Natural killer cell treated with Interleukin-12 subunit alpha and Interleukin-12 subunit beta and Interleukin-15 and Interleukin-18, amount 100 ng/mL, for 72 hours (primary cell): Measurements from ENCODE around the gene COTL1. TPM values are rescaled to one million over a fixed set of nuclear protein-coding genes. Genes with fewer than 3 reads are reported as not detected.

Experiments used
- ATAC-seq, 2 donors: fragments of 150-1000 bp; cut with Tn5 transposase in 1 of 2; sonication (Bioruptor Pico), chemical (Tn5 transposase) in 1 of 2; 2 replicates each; pipeline ENCODE4 v1.10.0; 2021
- DNase-seq: peaks from one replicate; pipeline ENCODE4 v3.0.0; 2022; ENCODE audit warnings: low spot score
- H3K27ac Mint-ChIP-seq, 2 donors: 1 replicate in 1 of 2; 2 replicates in 1 of 2; pipeline ENCODE4 v1.8.0; 2022; ENCODE audit warnings: mixed read lengths in 2 of 2, mild to moderate bottlenecking in 1 of 2, moderate library complexity in 1 of 2
- H3K27me3 Mint-ChIP-seq, 2 donors: 1 replicate in 1 of 2; 2 replicates in 1 of 2; pipeline ENCODE4 v1.8.0; 2022; ENCODE audit warnings: mixed read lengths in 2 of 2
- H3K36me3 Mint-ChIP-seq: one replicate; pipeline ENCODE4 v1.8.0; 2022; ENCODE audit warnings: mixed read lengths
- H3K4me1 Mint-ChIP-seq, 2 donors: 1 replicate in 1 of 2; 2 replicates in 1 of 2; pipeline ENCODE4 v1.8.0; 2022; ENCODE audit warnings: low read depth in 2 of 2, mixed read lengths in 2 of 2, mild to moderate bottlenecking in 1 of 2
- H3K4me3 Mint-ChIP-seq: one replicate; pipeline ENCODE4 v1.8.0; 2022; ENCODE audit warnings: mixed read lengths
- H3K9me3 Mint-ChIP-seq: 2 replicates; pipeline ENCODE4 v1.8.0; 2022; ENCODE audit warnings: mixed read lengths
- total RNA-seq, 2 donors: library from RNA; stranded (reverse); gene quantifications; one replicate each; pipeline ENCODE4 v1.2.3, GENCODE V29; 2022

COTL1 gene, protein sequence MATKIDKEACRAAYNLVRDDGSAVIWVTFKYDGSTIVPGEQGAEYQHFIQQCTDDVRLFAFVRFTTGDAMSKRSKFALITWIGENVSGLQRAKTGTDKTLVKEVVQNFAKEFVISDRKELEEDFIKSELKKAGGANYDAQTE
- total RNA-seq = 100 to 1,000 TPM; 128 to 154 TPM

GRCh38 chr16:84617791-84618580, at the start of gene COTL1:
TSS of gene COTL1 (minus strand) at chr16:84618078. CDS start at chr16:84617914, 164 bp downstream.
- peaks cover 40% of the 10 kb centered on the region in 2 donors for H3K4me1 Mint-ChIP-seq
- H3K9me3 Mint-ChIP-seq = no peaks in the 10 kb centered on the region
- ATAC-seq (peak; percentile 94 to 96), DNase-seq (peak; percentile 98)
- H3K27ac Mint-ChIP-seq = peak within 1 kb of the TSS; percentile 41 to 51
- peak within 1 kb of the TSS; percentile 97 for H3K4me3 Mint-ChIP-seq
- peaks cover 16% of the 10 kb centered on the region for H3K36me3 Mint-ChIP-seq
- peaks cover 16 to 23% of the 10 kb centered on the region in 2 donors for H3K27me3 Mint-ChIP-seq

- no peak overlapping the region for H3K27ac Mint-ChIP-seq
- H3K36me3 Mint-ChIP-seq = no peaks in the 10 kb centered on the region
- no peak for ATAC-seq
- H3K9me3 Mint-ChIP-seq = no peaks in the 10 kb centered on the region
- no peaks in the 10 kb centered on the region for H3K27me3 Mint-ChIP-seq
- H3K4me3 Mint-ChIP-seq = no peak overlapping the region
- no peak for DNase-seq
- H3K4me1 Mint-ChIP-seq = peaks cover 0 to 9% of the 10 kb centered on the region in 2 donors
These were observed 48.0 kb upstream of the COTL1 start for GRCh38 chr16:84665843-84666242.

GRCh38 chr16:84665359-84665758, 47.5 kb upstream of the COTL1 start:
- ATAC-seq (no peak), DNase-seq (no peak)
- peaks cover 0 to 9% of the 10 kb centered on the region in 2 donors for H3K4me1 Mint-ChIP-seq
- no peak overlapping the region for H3K27ac Mint-ChIP-seq
- no peaks in the 10 kb centered on the region for H3K9me3 Mint-ChIP-seq
- no peak overlapping the region for H3K4me3 Mint-ChIP-seq
- H3K27me3 Mint-ChIP-seq = no peaks in the 10 kb centered on the region
- no peaks in the 10 kb centered on the region for H3K36me3 Mint-ChIP-seq

DNA sequence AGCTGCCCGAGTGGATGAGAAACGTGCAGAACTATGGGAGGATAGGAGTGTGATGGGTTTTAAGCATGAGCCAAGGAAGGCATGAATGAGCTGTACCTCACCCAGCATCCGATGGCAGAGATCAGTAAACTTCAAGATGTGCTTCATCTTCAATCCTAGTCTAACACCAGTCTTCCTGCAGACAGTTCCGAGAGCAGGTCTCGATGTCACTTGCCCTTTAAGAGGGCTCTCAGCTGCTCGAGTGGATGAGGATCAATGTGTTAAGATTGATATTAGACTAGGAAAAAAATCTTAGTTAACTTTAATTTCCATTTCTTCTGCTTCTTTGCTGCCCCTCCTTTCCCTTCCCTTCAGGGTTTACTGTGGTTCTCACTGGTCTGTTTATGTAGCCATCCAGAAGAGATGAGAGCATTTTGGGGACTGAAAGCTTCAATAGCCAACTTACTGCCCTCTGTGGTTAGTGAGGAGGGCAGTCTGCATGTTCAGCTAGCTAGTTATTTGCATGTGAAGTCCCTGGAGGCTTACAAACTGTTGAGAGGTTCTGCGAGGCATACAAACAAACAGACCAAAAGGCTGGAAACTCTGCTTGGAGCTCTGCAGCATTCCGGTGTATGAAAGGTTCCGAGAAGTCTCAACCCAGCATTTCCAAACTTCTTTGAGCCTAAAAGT, 45.7 kb upstream of the COTL1 start:
- DNase-seq (no peak), ATAC-seq (no peak)
- H3K9me3 Mint-ChIP-seq = no peaks in the 10 kb centered on the region
- no peak overlapping the region for H3K27ac Mint-ChIP-seq
- H3K27me3 Mint-ChIP-seq = no peaks in the 10 kb centered on the region
- H3K4me1 Mint-ChIP-seq = peaks cover 0 to 10% of the 10 kb centered on the region in 2 donors
- no peaks in the 10 kb centered on the region for H3K36me3 Mint-ChIP-seq
- no peak overlapping the region for H3K4me3 Mint-ChIP-seq

DNA sequence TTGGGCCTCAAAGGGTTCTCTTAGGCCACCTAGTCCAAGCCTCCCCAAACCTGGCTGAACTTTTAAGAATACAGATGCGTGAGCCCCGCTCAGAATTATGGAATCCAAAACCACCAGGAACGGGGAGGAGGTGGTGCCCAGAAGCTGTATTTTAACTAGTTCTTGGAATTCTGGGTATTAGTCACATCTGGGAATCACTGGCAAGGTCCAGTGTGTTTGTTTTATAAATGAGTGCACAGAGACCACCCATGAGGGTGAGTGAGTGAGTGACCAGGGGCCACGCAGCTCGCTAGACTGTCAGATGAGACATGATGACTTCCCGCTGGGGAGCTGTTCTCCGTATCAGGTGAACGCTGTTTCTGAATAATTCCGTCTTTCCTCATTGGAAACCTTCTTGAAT, 44.6 kb upstream of the COTL1 start:
- ATAC-seq (no peak), DNase-seq (no peak)
- Mint-ChIP-seq H3K27me3 (no peaks in the 10 kb centered on the region), H3K4me1 (peaks cover 0 to 8% of the 10 kb centered on the region in 2 donors), H3K36me3 (no peaks in the 10 kb centered on the region), H3K27ac (no peak overlapping the region), H3K4me3 (no peak overlapping the region), H3K9me3 (no peaks in the 10 kb centered on the region)

DNA sequence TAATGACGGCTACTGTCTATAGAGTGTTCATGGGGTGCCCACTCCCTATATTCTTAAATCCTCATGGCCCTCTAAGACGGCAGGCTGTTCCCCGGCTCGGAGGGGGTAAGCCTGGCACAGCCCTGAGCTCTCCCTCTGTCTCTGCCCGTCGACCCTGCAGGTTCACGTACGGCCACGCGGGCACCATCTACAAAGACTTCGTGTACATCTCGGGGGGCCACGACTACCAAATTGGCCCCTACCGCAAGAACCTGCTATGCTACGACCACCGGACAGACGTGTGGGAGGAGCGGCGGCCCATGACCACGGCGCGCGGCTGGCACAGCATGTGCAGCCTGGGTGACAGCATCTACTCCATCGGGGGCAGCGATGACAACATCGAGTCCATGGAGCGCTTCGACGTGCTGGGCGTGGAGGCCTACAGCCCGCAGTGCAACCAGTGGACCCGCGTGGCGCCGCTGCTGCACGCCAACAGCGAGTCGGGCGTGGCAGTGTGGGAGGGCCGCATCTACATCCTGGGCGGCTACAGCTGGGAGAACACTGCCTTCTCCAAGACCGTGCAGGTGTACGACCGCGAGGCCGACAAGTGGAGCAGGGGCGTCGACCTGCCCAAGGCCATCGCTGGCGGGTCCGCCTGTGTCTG, 43.7 kb upstream of the COTL1 start:
- Mint-ChIP-seq H3K27me3 (no peaks in the 10 kb centered on the region), H3K4me3 (no peak overlapping the region), H3K36me3 (no peaks in the 10 kb centered on the region), H3K9me3 (no peaks in the 10 kb centered on the region), H3K4me1 (peaks cover 0 to 8% of the 10 kb centered on the region in 2 donors), H3K27ac (no peak overlapping the region)
- DNase-seq (no peak), ATAC-seq (peak in 1 of 2 donors; percentile 31)

GRCh38 chr16:84660973-84661372, 43.1 kb upstream of the COTL1 start:
- Mint-ChIP-seq H3K4me3 (no peak overlapping the region), H3K27ac (no peak overlapping the region), H3K36me3 (no peaks in the 10 kb centered on the region), H3K27me3 (no peaks in the 10 kb centered on the region), H3K9me3 (no peaks in the 10 kb centered on the region), H3K4me1 (peaks cover 0 to 8% of the 10 kb centered on the region in 2 donors)
- DNase-seq (no peak), ATAC-seq (no peak)

- H3K4me1 Mint-ChIP-seq = peaks cover 0 to 12% of the 10 kb centered on the region in 2 donors
- no peaks in the 10 kb centered on the region for H3K36me3 Mint-ChIP-seq
- no peaks in the 10 kb centered on the region for H3K9me3 Mint-ChIP-seq
- no peaks in the 10 kb centered on the region for H3K27me3 Mint-ChIP-seq
- no peak overlapping the region for H3K27ac Mint-ChIP-seq
- no peak overlapping the region for H3K4me3 Mint-ChIP-seq
- DNase-seq = no peak
- no peak for ATAC-seq
These were observed 41.9 kb upstream of the COTL1 start for GRCh38 chr16:84659656-84660300.

DNA sequence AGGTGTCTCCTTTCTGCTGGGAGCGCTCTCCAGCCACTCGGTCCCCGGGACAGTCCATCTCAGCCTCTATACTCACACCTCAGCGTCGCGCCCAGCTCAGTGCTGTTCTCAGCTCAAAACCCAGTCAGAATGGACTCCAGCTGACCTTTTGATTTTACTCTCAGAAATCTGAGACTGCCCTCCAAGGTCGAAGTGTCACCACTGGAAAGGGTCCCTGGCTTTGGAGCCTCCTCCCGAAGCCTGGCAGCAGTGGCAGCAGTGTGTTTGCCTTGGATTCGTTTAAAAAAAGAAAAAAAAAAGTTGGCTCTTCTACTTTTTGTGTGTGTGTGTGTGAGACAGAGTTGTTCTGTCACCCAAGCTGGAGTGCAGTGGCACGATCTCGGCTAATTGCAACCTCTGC, 40.8 kb upstream of the COTL1 start:
- no peaks in the 10 kb centered on the region for H3K36me3 Mint-ChIP-seq
- H3K27me3 Mint-ChIP-seq = no peaks in the 10 kb centered on the region
- no peaks in the 10 kb centered on the region for H3K9me3 Mint-ChIP-seq
- peaks cover 0 to 6% of the 10 kb centered on the region in 2 donors for H3K4me1 Mint-ChIP-seq
- no peak for DNase-seq
- ATAC-seq = no peak
- H3K4me3 Mint-ChIP-seq = no peak overlapping the region
- H3K27ac Mint-ChIP-seq = no peak overlapping the region

GRCh38 chr16:84657229-84657837, 39.5 kb upstream of the COTL1 start:
- DNase-seq (no peak), ATAC-seq (no peak)
- Mint-ChIP-seq H3K4me1 (peaks cover 0 to 13% of the 10 kb centered on the region in 2 donors), H3K9me3 (no peaks in the 10 kb centered on the region), H3K4me3 (no peak overlapping the region), H3K36me3 (no peaks in the 10 kb centered on the region), H3K27ac (no peak overlapping the region), H3K27me3 (no peaks in the 10 kb centered on the region)

DNA sequence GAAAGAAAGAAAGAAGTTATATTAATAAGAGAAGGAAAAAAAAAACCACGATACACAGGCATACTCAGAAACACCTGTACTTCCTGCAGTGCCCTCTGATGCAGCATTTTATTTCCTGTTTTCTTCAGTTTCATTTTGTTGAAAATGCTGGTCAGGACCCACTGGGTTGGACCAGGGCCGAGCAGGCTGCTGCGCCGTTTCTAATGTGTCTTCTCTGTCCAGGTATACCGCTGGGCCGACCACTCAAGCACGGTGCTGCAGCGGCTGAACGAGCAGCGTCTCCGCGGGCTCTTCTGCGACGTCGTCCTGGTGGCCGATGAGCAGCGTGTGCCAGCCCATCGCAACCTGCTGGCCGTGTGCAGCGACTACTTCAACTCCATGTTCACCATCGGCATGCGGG, 38.8 kb upstream of the COTL1 start:
- DNase-seq = no peak
- H3K27me3 Mint-ChIP-seq = no peaks in the 10 kb centered on the region
- H3K27ac Mint-ChIP-seq = no peak overlapping the region
- no peaks in the 10 kb centered on the region for H3K36me3 Mint-ChIP-seq
- no peak for ATAC-seq
- no peak overlapping the region for H3K4me3 Mint-ChIP-seq
- no peaks in the 10 kb centered on the region for H3K9me3 Mint-ChIP-seq
- H3K4me1 Mint-ChIP-seq = peaks cover 4 to 13% of the 10 kb centered on the region in 2 donors

GRCh38 chr16:84654998-84655397, 37.1 kb upstream of the COTL1 start:
- no peaks in the 10 kb centered on the region for H3K27me3 Mint-ChIP-seq
- ATAC-seq (no peak), DNase-seq (no peak)
- H3K4me3 Mint-ChIP-seq = no peak overlapping the region
- H3K4me1 Mint-ChIP-seq = peaks cover 20 to 25% of the 10 kb centered on the region in 2 donors
- H3K36me3 Mint-ChIP-seq = peaks cover 5% of the 10 kb centered on the region
- H3K9me3 Mint-ChIP-seq = no peaks in the 10 kb centered on the region
- H3K27ac Mint-ChIP-seq = no peak overlapping the region

GRCh38 chr16:84654238-84654637, 36.4 kb upstream of the COTL1 start:
- no peak for ATAC-seq
- Mint-ChIP-seq H3K36me3 (peaks cover 5% of the 10 kb centered on the region), H3K27me3 (no peaks in the 10 kb centered on the region), H3K9me3 (no peaks in the 10 kb centered on the region), H3K4me3 (no peak overlapping the region), H3K4me1 (peaks cover 21 to 27% of the 10 kb centered on the region in 2 donors), H3K27ac (no peak overlapping the region)
- DNase-seq = no peak
